SK-N-SH (cell line): ENCODE data around the gene RIPOR2. TPM values are rescaled to one million over a fixed set of nuclear protein-coding genes. Genes with fewer than 3 reads are reported as not detected.

Experiments used
- CTCF ChIA-PET: fragments of 300-600, 350-600 bp; formaldehyde crosslinking; extraction: SDS; loops from one replicate; lab custom pipeline; 2021; lab: Yijun Ruan, JAX
- POLR2A ChIA-PET: fragments of 350-600 bp; sonication (Branson Sonifier 250); formaldehyde crosslinking; extraction: SDS; loops from one replicate; lab custom pipeline; 2020; ENCODE audit warnings: antibody characterized with exemption, inconsistent platforms; lab: Yijun Ruan, JAX
- DNase-seq: peaks from one replicate; pipeline ENCODE4 v3.0.0; 2012
- H2AFZ ChIP-seq: fragments of 200-600 bp; sonication (generic); 2 replicates; pipeline ENCODE4 v1.8.1; 2016; ENCODE audit warnings: antibody characterized with exemption, mild to moderate bottlenecking, low read depth
- H3F3A ChIP-seq: fragments of 200-600 bp; sonication (generic); replicated peaks from 2 replicates; pipeline ENCODE3; 2016; ENCODE audit warnings: antibody characterized with exemption, mild to moderate bottlenecking; ENCODE audit not compliant: insufficient read depth
- H3K27ac ChIP-seq, 2 experiments: fragments of 200-500 bp in 1 of 2; fragments of 200-600 bp in 1 of 2; sonication (Bioruptor generic) in 1 of 2; sonication (generic), shearing (Covaris generic) in 1 of 2; 2 replicates each; pipeline versions ENCODE4 v1.5.1 to v1.6.1; 2014 to 2016; ENCODE audit warnings: low read depth in 2 of 2, inconsistent platforms in 1 of 2, low read length in 1 of 2, mild to moderate bottlenecking in 1 of 2, mixed read lengths in 1 of 2
- H3K27me3 ChIP-seq: fragments of 200-600 bp; sonication (generic), shearing (Covaris generic); 2 replicates; pipeline ENCODE4 v1.6.1; 2016; ENCODE audit warnings: mixed run types; ENCODE audit not compliant: insufficient read depth
- H3K36me3 ChIP-seq, 2 experiments: fragments of 200-500 bp in 1 of 2; fragments of 200-600 bp in 1 of 2; sonication (Bioruptor generic) in 1 of 2; sonication (generic) in 1 of 2; replicated peaks in 1 of 2; 2 replicates each; pipeline versions ENCODE3 to v1.5.1; 2014 to 2016; ENCODE audit warnings: low read length in 1 of 2, mild to moderate bottlenecking in 1 of 2; ENCODE audit not compliant: insufficient read depth in 2 of 2, control insufficient read depth in 1 of 2
- H3K4me1 ChIP-seq, 2 experiments: fragments of 200-500 bp in 1 of 2; fragments of 200-600 bp in 1 of 2; sonication (Bioruptor generic) in 1 of 2; sonication (generic), shearing (Covaris generic) in 1 of 2; 2 replicates each; pipeline versions ENCODE4 v1.5.1 to v1.6.1; 2014 to 2016; ENCODE audit warnings: low read depth in 1 of 2, low read length in 1 of 2, mixed run types in 1 of 2; ENCODE audit not compliant: insufficient read depth in 2 of 2, control insufficient read depth in 1 of 2
- H3K4me2 ChIP-seq: fragments of 200-600 bp; sonication (generic), shearing (Covaris generic); 2 replicates; pipeline ENCODE4 v1.6.1; 2017; ENCODE audit warnings: mixed run types
- H3K4me3 ChIP-seq, 2 experiments: fragments of 200-500 bp in 1 of 2; fragments of 200-600 bp in 1 of 2; sonication (Bioruptor generic) in 1 of 2; sonication (generic), shearing (Covaris generic) in 1 of 2; 2 replicates each; pipeline versions ENCODE4 v1.5.1 to v1.8.1; 2014 to 2016; ENCODE audit warnings: low read depth in 2 of 2, inconsistent platforms in 1 of 2, low read length in 1 of 2, mild to moderate bottlenecking in 1 of 2, mixed read lengths in 1 of 2, moderate library complexity in 1 of 2
- H3K79me2 ChIP-seq: fragments of 200-600 bp; sonication (generic); 2 replicates; pipeline ENCODE4 v1.8.1; 2017; ENCODE audit warnings: mild to moderate bottlenecking; ENCODE audit not compliant: insufficient read depth
- H3K9ac ChIP-seq: fragments of 200-600 bp; sonication (generic); 2 replicates; pipeline ENCODE4 v1.6.1; 2017; ENCODE audit warnings: mixed run types
- H3K9me2 ChIP-seq: fragments of 200-600 bp; sonication (generic); 2 replicates; pipeline ENCODE4 v1.6.1; 2017; ENCODE audit warnings: mixed run types
- H3K9me3 ChIP-seq: fragments of 200-600 bp; sonication (generic); 2 replicates; pipeline ENCODE4 v1.6.1; 2017; ENCODE audit warnings: mixed run types, mild to moderate bottlenecking, moderate library complexity
- H4K20me1 ChIP-seq: fragments of 200-600 bp; sonication (generic); 2 replicates; pipeline ENCODE4 v1.6.1; 2017; ENCODE audit warnings: mild to moderate bottlenecking, mixed run types; ENCODE audit not compliant: insufficient read depth
- CHD2 ChIP-seq: fragments of 150-350 bp; IDR thresholded peaks from 2 replicates; pipeline ENCODE4 v1.6.1; 2018; ENCODE audit warnings: low read length; ENCODE audit not compliant: partially characterized antibody
- ELF1 ChIP-seq: IDR thresholded peaks from 2 replicates; pipeline ENCODE4 v1.4.0; 2012
- EP300 ChIP-seq, 2 experiments: IDR thresholded peaks; 2 replicates each; pipeline versions ENCODE4 v1.4.0 to v1.6.1; 2012; ENCODE audit warnings: borderline replicate concordance in 1 of 2, low read depth in 1 of 2, low read length in 1 of 2
- FOXJ3 ChIP-seq: sonication (generic); formaldehyde crosslinking; IDR thresholded peaks from 2 replicates; pipeline ENCODE4 v1.5.1; 2020; ENCODE audit warnings: mild to moderate bottlenecking, missing genetic modification reagents
- JUND ChIP-seq: IDR thresholded peaks from 2 replicates; pipeline ENCODE4 v1.4.0; 2012
- MAX ChIP-seq: IDR thresholded peaks from 2 replicates; pipeline ENCODE4 v1.4.0; 2012; ENCODE audit warnings: low read depth
- MXI1 ChIP-seq: IDR thresholded peaks from 2 replicates; pipeline ENCODE4 v1.6.1; 2012; ENCODE audit warnings: mild to moderate bottlenecking, low read depth, low read length, improper control_type of control experiment
- NFIC ChIP-seq: IDR thresholded peaks from 2 replicates; pipeline ENCODE4 v1.4.0; 2012; ENCODE audit warnings: borderline replicate concordance
- NRF1 ChIP-seq: IDR thresholded peaks from 2 replicates; pipeline ENCODE4 v1.6.1; 2012; ENCODE audit warnings: low read depth, mild to moderate bottlenecking, low read length
- PBX3 ChIP-seq: IDR thresholded peaks from 2 replicates; pipeline ENCODE4; 2012
- RAD21 ChIP-seq: IDR thresholded peaks from 2 replicates; pipeline ENCODE4 v1.6.1; 2012; ENCODE audit warnings: mild to moderate bottlenecking, low read length
- RCOR1 ChIP-seq: fragments of 150-350 bp; IDR thresholded peaks from 2 replicates; pipeline ENCODE4 v1.6.1; 2017; ENCODE audit warnings: antibody characterized with exemption, low read length
- REST ChIP-seq: IDR thresholded peaks from 2 replicates; pipeline ENCODE4 v1.6.1; 2012; ENCODE audit warnings: mild to moderate bottlenecking, low read depth, low read length, moderate library complexity
- RFX5 ChIP-seq: IDR thresholded peaks from 2 replicates; pipeline ENCODE4 v1.6.1; 2012; ENCODE audit warnings: mild to moderate bottlenecking, improper control_type of control experiment, low read length
- RXRA ChIP-seq: IDR thresholded peaks from 2 replicates; pipeline ENCODE4 v1.4.0; 2012; ENCODE audit warnings: low read depth, mild to moderate bottlenecking, borderline replicate concordance
- TAF1 ChIP-seq: IDR thresholded peaks from 2 replicates; pipeline ENCODE4 v1.6.1; 2012; ENCODE audit warnings: low read depth, mild to moderate bottlenecking, low read length, moderate library complexity, borderline replicate concordance
- TCF12 ChIP-seq: IDR thresholded peaks from 2 replicates; pipeline ENCODE4 v1.4.0; 2012
- TEAD4 ChIP-seq: IDR thresholded peaks from 2 replicates; pipeline ENCODE4 v1.4.0; 2012; ENCODE audit warnings: mild to moderate bottlenecking, borderline replicate concordance; ENCODE audit not compliant: insufficient read depth
- USF1 ChIP-seq: IDR thresholded peaks from 2 replicates; pipeline ENCODE4 v1.4.0; 2012; ENCODE audit warnings: low read depth, borderline replicate concordance
- ZBTB33 ChIP-seq: IDR thresholded peaks from 2 replicates; pipeline ENCODE4 v1.4.0; 2012; ENCODE audit warnings: low read depth, borderline replicate concordance
- WGBS: methylation state at CpG from one replicate; pipeline ENCODE4 v1.1.6; 2017; ENCODE audit warnings: low lambda C conversion rate; 5-methylcytosine and 5-hydroxymethylcytosine counted together
- polyA plus RNA-seq, 3 experiments: library from polyadenylated mRNA; depleted of rRNA; stranded (reverse); fragments of >200 nt; gene quantifications; 2 replicates each; pipeline ENCODE4 v1.2.3, GENCODE V29; 2012

The RIPOR2 gene
- polyA plus RNA-seq, 1 of the 3 experiments (the other 2 are of a cell fraction) = 0.05 TPM

- no peak for TF ChIP-seq USF1
- TF ChIP-seq FOXJ3 (CRISPR knock-in tag) = no peak
- TF ChIP-seq TEAD4 = no peak
- no peak for TF ChIP-seq MAX
- TF ChIP-seq TAF1 = no peak
- no peak for TF ChIP-seq NRF1
- no peak for TF ChIP-seq JUND
- TF ChIP-seq NFIC = no peak
- TF ChIP-seq MXI1 = no peak
- no peak for TF ChIP-seq PBX3
- TF ChIP-seq, all 33 proteins: peak for 0
These were observed 27.7 kb downstream of the RIPOR2 start (continued) for GRCh38 chr6:24907919-24908649.

- Histone ChIP-seq H3K27me3 (peaks cover 6% of the 10 kb centered on the region), H4K20me1 (no peaks in the 10 kb centered on the region), H3K4me1 (peaks cover 0 to 10% of the 10 kb centered on the region in 2 experiments; a peak in 1 of 4 replicates), H3K9me3 (no peaks in the 10 kb centered on the region), H3K36me3 (no peaks in the 10 kb centered on the region), H3K4me2 (no peak overlapping the region), H2AFZ (no peak overlapping the region), H3K9me2 (no peaks in the 10 kb centered on the region), H3K79me2 (no peaks in the 10 kb centered on the region), H3K4me3 (no peak overlapping the region), H3K9ac (no peak overlapping the region), H3F3A (peaks cover 3% of the 10 kb centered on the region), H3K27ac (no peak overlapping the region)
- DNase-seq = no peak
- ChIA-PET POLR2A (no interaction called here), CTCF (no interaction called here)
- TF ChIP-seq TAF1 (no peak), CHD2 (no peak), RFX5 (no peak), EP300 (IDR thresholded peaks at IDR 0.05; ENCODE audit: borderline replicate concordance in 1 of 2, low read depth in 1 of 2, low read length in 1 of 2) (no peak), RXRA (no peak), TCF12 (no peak)
These were observed 29.4 kb downstream of the RIPOR2 start for GRCh38 chr6:24906314-24906713.

GRCh38 chr6:24905483-24905882 lies 30.3 kb downstream of the RIPOR2 start:
- POLR2A ChIA-PET = no interaction called here
- Histone ChIP-seq H3K79me2 (no peaks in the 10 kb centered on the region), H3F3A (peaks cover 3% of the 10 kb centered on the region), H3K4me1 (peaks cover 0 to 6% of the 10 kb centered on the region in 2 experiments; a peak in 1 of 4 replicates), H4K20me1 (no peaks in the 10 kb centered on the region), H3K9me3 (no peaks in the 10 kb centered on the region), H3K9me2 (no peaks in the 10 kb centered on the region), H3K36me3 (no peaks in the 10 kb centered on the region), H3K9ac (no peak overlapping the region), H3K4me3 (no peak overlapping the region), H3K4me2 (no peak overlapping the region), H3K27me3 (peaks cover 6% of the 10 kb centered on the region), H2AFZ (no peak overlapping the region), H3K27ac (no peak overlapping the region)
- no peak for DNase-seq
- CTCF ChIA-PET = interaction anchor here (0.6 kb wide), 1 partner anchor 280 kb away, joined by 3 read pairs; no protein-coding TSS in a partner anchor
- WGBS = 42% methylated on average over 3 of the region's 3 CpGs
- no peak for TF ChIP-seq RCOR1
- no peak for TF ChIP-seq RAD21
- no peak for TF ChIP-seq REST
- TF ChIP-seq TAF1 = no peak
- TF ChIP-seq ZBTB33 = no peak
- TF ChIP-seq ELF1 = no peak
